GM21576 (cell line): ENCODE data around the gene APLNR.

Experiments used
- ATAC-seq: cut with Tn5 transposase; IDR thresholded peaks from one replicate; pipeline ENCODE4 v1.9.1; 2021; ENCODE audit warnings: mild to moderate bottlenecking, moderate library complexity; ENCODE audit not compliant: unreplicated experiment

APLNR gene

DNA sequence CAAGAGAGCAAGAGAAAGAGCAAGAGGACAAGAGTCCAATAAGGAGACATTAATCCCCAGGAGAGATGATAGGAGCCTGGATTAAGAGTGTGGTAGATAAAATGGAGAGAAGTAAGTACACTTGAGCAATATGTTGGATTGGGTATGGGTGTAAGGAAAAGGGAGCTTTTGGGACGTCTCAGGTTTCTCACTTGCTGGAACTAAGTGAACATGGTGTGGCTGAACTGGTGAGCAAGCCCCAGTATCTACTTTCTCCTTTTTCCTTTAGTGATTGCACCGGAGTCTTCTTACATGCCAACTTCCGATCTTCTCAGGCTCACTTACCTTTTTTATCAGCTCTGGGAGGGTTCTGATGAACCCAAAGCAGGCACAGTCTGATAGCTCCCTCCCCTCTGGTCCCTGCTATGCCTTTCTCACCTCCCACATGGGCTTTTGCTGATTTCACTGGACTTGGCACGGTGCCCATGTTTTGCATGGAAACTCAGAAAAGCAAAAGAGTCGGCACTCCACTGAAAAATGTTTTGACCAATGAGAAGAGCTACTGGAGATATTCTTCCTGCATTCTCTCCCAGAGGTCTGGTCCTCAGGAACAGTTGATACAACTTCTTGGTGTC, 14.5 kb upstream of the APLNR start:
- no peak for ATAC-seq

DNA sequence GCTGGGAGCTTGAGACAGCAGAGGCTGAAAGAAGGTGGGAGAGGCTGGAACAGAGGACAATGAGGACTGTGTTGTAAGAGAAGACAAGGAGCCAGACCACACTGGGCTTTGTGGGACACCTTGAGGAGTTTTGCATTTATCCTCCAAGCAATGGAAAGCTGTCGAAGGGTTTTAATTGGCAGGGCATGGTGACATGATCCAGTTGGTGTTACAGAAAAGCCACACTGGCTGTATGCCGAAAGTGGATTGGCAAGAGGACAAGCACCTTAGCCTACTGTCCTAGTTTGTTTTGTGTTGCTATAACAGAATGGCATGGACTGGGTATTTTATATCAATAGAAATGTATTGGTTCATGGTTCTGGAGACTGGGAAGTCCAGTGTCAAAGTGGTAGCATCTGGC, 14.0 kb upstream of the APLNR start:
- no peak for ATAC-seq

DNA sequence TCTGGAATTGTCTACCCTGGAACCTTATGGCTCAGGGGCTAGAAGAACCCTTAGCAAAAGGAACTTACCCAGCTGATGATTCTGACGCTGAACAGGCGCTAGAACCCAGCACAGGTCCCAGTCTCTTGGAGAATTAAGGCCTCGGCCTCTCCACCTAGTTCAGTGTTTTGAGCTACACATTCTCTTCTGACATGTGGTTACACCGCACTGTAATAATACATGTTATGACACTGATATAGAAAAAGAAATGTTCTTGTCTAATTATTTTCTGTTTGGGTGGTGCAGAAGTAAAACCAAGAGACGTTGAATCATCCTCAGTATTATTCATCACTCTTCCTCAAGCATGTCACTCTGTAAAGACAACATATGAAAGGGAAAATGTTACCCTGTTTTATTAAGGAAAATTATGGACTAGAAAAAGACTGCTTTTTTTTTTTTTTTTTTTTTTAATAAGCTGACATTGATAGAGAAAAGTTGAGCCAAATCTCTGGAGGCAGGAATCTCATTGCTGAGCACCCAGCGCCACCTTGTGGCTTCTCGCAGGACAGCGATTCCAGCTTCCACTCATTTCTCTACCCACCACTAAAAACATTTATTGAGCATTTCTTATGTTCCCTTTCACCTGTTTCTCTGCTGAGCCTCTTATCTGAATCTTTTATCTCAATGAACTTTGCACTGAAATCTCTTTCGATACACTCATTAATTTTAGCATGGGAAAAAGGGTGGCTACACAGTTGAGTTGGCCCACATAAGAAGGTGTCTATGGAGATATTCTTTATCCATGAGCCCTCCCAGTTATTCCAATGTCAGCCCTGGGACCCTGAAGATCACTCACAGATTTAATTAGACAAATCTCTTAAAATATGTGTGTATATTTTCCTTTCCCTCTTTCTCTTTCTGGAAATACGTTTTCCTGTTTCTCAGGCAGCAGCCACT, 12.6 kb upstream of the APLNR start:
- peak; percentile 54 for ATAC-seq

DNA sequence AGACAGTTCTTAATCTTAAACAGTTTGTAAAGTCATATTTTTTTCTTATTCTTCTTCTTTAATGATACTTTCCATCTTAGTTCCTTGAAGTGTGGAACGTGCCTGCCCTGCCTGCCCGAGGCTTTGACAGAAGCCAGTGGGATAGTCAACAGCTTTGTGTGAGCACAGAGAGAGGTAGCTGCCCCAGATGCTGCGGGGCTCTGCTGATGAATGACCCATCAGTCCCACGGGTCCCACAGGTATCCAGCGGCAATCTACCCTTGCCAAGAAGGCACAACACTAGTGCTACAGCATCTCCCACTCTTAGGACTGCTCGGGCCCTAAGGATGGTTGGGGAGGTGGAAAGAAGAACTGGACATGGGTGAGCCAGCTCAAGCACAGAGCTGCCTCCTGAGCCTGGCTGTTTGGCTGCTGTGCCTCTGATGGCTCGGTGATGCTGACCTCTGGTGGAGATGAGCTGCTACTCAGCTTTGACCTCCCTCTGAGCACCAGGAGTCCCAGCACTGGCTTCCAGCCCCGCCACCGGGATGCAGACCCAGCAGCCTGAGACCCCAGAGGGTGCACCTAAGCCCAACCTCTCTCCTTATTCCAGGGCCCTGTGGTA, 11.8 kb upstream of the APLNR start:
- ATAC-seq, result peak; percentile 62

DNA sequence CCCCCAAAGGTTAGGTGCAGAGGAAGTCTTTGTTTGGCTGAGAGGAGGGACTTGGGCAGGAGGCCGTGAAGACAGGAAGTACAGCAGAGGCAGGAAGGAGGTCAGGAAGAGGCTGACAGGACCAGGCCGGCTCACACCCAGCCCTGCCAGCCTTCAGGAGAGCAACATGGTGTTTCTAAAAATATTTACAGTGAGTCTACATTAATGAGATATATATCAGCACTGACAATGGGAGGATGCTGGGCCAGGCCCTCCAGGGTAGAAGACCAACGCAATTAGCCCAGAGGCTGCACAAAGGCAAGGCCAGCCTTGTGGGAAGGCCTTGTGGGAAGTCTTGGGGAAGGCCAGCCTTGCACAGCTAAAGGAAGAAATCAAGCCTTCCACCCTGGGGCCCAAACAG, 7.9 kb upstream of the APLNR start:
- no peak for ATAC-seq

DNA sequence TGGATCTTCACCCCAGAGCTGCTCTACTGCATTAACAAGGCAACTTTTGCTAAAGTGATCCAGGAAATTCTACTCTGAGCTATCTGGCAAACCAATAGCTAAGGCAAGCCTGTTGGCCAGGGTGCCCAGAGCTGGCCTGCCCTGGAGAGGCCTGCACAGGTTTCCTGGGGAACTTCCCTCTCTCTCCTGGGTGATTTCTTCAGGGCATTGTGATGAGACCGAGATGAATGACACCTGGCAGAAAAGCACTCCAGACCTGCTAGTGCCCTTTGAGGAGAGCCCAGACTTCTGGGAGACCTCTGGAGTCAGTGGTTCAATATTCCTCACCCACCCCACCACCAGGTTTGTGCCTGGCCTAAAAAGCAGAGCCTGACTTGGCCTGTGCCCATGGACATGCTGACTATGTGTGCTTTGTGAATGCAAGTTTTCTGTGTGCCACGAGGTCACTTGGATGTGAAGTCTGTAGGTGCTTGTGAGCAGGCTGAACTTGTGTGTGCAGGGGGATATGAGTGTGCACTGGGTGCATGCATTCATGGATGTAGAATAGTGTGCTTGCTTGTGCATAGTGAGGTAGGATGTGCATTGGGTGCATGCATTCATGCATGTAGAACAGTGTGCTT, 4.4 kb upstream of the APLNR start:
- no peak for ATAC-seq

DNA sequence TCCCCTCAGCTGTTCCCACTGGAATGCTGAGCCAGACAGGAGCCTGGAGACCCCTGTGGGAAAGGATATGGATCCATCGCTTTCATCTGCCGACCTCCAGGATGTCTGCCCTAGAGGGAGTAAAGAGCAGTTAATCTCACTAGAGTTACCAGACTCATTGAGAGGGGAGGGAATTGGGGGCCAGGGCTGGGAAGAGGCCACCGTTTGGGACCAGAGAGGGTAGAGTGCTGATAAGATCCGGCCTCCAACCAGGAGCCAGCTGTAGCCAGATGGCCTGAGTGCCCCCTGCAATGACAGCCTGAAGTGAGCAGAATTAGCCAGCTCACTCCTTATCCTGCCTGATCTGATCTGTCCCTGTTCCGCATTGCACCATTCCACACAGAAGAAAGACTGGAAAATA, 3.7 kb upstream of the APLNR start:
- ATAC-seq, result no peak

DNA sequence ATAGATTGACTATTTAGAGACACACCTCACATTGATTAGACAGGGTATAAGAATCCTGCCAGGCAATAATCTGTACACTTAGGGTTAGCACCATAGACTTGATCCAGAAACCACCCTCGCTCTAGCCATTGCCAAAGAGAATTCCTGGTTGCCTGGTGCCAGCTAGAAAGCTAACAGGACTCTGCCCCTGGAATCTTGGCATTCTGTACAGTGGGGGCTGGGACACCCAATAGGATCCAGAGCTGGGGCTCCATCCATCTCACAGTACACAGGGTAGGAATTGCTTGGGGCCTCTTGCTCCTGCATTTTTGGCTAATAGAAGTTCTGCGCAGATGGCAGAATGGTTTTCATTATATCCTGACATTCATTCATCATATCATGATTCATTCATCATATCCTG, 3.0 kb upstream of the APLNR start:
- ATAC-seq, result no peak

DNA sequence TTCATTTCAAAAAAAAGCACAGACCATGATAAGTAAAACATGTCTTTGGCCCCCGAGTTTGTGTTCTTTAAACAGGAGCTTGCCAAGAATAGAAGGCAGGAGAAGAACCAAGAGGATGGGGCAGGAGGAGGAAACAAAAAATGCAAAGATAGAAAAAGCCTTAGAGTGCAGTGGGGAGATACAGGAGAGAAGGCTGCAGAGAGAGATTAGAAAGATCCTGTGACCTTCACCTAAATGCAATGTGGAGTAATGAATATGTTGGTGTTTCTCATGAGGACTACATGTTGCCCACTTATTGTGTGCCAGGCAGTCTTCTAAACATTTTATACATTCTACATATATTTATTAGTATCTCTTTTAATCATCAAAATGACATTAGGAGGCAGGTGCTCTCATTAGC, 2.3 kb upstream of the APLNR start:
- ATAC-seq, result no peak

DNA sequence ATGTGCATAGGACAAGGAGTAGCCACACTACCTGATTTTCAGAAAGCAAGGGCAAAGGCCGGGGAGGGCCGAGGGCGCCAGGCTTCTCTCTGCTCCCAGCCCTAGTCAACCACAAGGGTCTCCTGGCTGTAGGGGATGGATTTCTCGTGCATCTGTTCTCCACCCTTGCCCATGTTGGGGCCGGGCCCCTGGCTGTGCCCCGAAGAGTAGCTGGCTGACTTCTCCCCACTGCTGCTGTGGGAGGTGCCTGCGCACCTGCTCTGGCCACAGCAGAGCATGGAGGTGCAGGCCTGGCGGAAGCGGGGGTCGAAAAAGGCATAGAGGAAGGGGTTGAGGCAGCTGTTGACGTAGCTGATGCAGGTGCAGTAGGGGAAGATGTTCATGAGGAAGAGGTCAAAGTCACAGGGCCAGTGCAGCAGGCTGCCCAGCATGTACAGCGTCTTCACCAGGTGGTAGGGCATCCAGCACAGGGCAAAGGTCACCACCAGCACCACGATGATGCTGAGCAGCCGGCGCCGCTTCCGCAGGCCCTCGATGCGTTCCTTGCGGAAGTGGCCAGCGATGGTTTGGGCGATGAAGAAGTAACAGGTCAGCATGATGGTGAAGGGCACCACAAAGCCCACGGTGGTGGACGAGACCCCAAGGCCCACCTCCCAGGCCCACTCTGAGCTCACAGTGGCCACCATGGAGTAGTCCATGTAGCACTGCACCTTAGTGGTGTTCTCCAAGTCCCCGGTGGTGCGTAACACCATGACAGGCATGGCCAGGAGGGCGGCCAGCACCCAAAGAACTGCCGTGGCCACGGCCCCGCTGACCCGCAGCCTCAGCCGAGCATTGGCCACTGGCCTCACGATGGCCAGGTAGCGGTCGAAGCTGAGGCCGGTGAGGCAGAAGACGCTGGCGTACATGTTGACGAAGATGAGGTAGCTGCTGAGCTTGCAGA, 1.0 kb downstream of the APLNR start:
- no peak for ATAC-seq

DNA sequence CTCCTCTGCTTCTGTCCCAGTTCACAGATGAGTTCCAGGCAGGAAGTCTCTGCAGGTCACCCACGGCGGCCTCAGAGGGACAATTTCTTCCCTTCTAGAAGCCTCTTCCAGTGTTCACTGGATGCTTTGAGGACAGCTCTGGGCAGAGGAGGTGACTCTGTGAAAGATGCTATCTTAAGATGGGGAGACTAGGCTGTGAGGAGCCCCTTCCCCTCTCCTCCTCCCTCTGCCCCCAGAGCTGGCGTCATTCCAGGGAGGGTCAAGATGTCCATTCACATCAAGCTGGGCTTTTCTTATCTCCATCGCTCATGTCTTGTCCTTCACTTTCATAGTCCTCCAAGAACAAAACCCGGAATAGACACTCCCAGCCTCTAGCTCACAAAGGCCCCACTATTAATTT, 3.3 kb downstream of the APLNR start:
- ATAC-seq, result no peak

DNA sequence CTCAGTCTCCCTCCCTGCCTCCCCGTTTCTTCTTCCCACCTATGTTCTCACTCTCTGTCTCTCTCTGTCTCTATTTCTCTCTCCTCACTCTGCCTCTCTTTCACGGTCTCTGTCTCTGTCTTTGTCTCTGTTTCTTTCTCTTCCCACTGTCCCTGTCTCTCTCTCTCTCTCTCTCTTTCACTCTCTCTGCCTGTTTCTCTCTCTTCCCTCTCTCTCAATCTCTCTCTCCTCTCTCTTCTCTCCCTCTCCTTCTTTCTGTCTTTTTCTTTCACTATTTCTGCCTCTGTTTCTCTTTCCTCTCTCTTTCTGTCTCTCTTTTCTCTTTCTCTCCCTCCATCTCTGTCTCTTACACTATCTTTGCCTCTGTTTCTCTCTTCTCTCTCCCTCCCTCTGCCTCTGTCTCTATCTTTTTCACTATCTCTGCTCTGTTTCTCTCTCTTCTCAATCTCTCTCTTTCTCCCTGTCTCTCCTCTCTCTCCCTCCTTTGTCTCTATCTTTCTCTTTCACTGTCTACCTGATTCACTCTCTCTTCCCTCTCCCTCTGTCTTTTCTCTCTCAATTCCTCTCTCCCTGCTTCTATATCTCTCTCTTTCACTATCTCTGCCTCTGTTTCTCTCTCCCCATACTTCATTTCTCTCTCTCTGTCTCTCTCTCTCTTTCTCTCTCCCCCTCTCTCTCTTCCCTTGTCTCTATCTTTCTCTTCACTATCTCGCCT, 5.4 kb downstream of the APLNR start:
- ATAC-seq, result no peak

DNA sequence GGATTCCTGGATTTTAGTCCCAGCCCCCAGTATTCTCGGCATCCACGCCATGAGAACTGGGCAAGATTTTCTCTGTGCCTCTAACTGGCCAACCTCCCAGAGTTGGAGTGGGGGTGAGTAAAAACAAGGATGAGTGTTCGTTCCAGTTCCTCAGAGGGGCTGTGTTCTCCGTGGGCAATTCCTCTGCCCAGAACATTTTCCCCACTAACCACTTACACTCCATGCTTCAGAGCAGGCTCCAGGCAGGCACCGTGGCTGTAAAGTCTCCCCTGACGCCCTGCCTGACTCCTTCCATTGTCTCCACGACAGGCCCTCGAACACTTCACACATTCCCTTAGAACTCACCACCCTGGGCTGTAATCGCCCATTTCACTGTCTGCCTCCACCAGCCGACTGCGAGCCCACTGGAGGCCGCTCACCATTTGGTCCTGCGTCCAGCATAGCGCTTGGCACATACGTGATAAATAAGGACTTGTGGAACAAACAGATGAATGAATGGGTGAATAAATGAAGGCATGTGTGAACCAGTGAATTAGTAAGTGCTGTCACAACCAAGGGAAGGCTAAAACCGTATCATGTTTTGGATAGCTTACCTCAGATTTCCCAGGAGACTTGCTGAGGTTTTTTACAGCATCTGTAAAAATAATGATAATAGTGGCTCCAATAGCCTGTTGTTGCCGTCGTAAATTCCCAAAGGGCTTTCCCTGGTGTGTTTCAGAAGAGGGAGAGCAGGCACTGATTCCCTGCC, 6.1 kb downstream of the APLNR start:
- ATAC-seq, result no peak

DNA sequence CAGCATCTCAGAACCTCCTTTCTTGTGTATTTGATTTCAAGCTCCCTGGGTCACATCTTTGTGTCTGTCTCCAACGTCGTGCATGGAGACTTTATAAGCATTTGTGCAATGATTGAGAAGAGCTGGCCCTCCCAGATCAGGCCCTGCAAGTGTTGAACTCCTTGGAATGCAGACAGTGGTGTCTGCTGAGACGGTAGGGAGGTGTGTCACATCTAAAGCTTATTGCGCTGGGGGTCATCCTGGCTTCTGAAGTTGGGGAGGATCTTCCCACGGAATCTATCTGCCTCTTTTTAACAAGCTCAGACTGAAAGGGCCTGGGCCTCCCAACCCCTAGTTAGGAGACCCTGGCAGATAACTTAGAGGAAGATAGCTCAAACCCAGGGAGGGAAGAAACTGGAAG, 6.7 kb downstream of the APLNR start:
- ATAC-seq, result no peak

DNA sequence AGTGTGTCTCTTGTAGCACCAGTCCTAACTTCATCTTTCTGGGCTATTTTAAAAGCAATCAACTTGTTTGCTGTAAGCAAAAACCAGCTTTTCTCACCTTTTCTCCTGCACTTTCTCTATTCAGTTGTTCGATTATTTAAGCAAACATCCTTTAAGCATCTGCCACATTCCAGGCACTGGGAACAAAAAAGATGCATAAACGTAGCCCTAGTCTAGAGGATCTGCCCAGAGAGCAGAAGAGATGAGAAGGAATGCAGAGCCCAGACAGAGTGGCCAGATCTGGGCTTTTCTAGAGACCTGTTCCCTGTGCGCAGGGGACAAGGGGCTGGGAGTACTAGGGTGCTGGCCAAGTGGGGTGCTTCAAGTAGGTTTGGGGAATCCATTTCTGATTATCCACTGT, 8.4 kb downstream of the APLNR start:
- ATAC-seq, result no peak

DNA sequence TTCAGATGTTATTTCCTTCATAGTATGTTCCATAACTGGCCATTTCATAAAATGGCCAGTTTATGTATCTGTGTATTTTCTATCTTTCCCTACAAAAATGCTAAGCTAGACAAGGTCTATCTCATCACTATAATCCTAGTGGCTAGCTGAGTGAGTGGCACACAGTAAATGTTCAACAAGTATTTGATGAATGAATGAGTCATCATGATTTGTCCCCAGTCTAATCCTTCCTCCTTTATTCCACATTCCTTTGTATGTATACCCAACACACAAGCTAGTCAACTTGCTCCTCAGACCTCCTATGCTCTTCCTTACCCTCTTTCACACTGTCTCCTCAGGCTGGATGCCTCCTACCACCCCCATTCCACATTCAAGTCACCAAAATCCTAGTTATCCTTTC, 12.5 kb downstream of the APLNR start:
- ATAC-seq, result no peak

DNA sequence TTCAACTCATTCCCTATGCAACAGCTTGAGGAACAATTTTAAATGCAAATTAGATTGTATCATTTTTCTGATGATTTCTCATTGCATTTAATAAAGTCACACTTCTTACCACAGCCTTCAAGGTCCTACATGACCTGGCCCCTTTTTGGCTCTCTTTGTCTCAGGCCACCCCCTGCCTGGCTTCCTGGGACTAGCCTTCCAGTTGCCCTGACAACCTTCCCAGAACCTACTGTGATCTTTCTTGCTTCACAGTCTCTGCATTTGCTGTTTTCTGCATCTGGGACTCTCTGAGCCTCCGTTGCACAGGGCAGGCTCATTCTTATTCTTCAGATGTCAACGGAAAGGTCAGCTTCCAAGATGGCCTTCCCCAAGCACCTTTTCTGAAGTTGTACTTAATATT, 12.9 kb downstream of the APLNR start:
- ATAC-seq, result no peak

DNA sequence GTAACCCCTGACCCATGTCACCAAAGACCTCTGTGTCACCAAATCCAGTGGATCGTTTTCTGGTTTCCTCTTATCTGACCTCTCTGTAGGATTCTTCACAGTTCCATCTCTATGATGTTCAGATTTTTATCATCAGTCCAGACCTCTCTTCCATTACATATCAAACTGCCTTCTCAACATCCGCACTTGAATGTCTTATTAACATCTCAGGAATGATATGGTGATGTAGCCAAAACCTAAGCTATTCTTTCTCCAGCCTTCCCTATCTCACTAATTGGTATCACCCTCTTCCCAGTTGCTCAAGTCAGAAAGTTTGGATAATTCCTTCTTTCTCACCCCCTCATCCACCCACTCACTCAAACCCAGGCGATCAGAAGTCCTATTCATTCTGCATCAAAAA, 13.4 kb downstream of the APLNR start:
- ATAC-seq, result no peak

DNA sequence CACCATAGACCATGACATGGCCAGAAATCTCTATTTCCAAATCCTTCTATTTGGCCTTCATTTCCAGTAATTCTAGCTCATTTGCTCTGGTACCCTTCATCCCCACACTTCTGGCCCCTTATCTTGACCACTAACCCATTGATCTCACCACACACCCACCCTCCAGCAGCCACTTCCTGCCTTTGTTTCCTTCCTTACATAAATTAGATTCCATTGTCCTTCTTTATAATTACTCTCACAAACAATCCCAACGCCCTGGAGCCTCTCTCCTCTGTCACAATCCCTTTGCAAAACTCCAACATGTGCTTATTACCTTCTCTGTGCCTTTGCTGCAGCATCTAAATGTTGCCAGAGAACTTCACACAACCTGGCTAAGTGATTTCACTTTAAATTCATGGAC, 14.8 kb downstream of the APLNR start:
- ATAC-seq, result no peak
